Esophagus squamous epithelium (tissue), 5 donors: ENCODE measurements around the gene FBXO38. TPM values are rescaled to one million over a fixed set of nuclear protein-coding genes. Genes with fewer than 3 reads are reported as not detected.

Experiments used
- DNase-seq: peaks from one replicate; lab custom pipeline; 2025; lab: John Stamatoyannopoulos, UW
- H3K27ac ChIP-seq, 4 donors: fragments of 200-600 bp; sonication (generic); one replicate each; pipeline ENCODE4 v1.5.1; 2016 to 2019; ENCODE audit warnings: mild to moderate bottlenecking in 1 of 4
- H3K27me3 ChIP-seq, 4 donors: fragments of 200-600 bp; sonication (generic); 1 replicate in 3 of 4; 2 replicates in 1 of 4; pipeline versions ENCODE4 v1.5.1 to v1.6.0; 2017 to 2021; ENCODE audit warnings: antibody characterized with exemption in 1 of 4
- H3K36me3 ChIP-seq, 3 donors: fragments of 200-600 bp; sonication (generic); one replicate each; pipeline ENCODE4 v1.5.1; 2016 to 2019
- H3K4me1 ChIP-seq, 3 donors: fragments of 200-600 bp; sonication (generic); one replicate each; pipeline ENCODE4 v1.5.1; 2017 to 2019
- H3K4me3 ChIP-seq, 4 donors: fragments of 200-600 bp; sonication (generic); 1 replicate in 3 of 4; 2 replicates in 1 of 4; pipeline ENCODE4 v1.5.1; 2016 to 2019; ENCODE audit warnings: mild to moderate bottlenecking in 2 of 4, moderate library complexity in 1 of 4
- H3K9me3 ChIP-seq, 3 donors: fragments of 200-600 bp; sonication (generic); one replicate each; pipeline ENCODE4 v1.5.1; 2016 to 2019
- POLR2A ChIP-seq, 4 donors: fragments of 450-650 bp; IDR thresholded peaks; one replicate each; pipeline ENCODE4 v1.6.1; 2017; ENCODE audit warnings: antibody characterized with exemption in 4 of 4, mild to moderate bottlenecking in 4 of 4, moderate library complexity in 3 of 4
- WGBS, 2 donors: methylation state at CpG; one replicate each; pipeline ENCODE4 v1.1.5; 2018; 5-methylcytosine and 5-hydroxymethylcytosine counted together
- intact Hi-C: fragments of 100-400 bp; cut with DNase I; formaldehyde crosslinking; loops from one replicate; pipeline ENCODE4 v1.15.0; 2022
- total RNA-seq, 4 donors: library from RNA; depleted of rRNA; stranded (reverse); fragments of >200 nt; gene quantifications; one replicate each; pipeline ENCODE4 v1.1.0, GENCODE V29; 2016
- TF ChIP-seq, protein P1 (sequence below), 6 experiments: fragments of 450-650 bp in 4 of 6; fragments of 200-600 bp in 2 of 6; sonication (generic) in 2 of 6; IDR thresholded peaks; one replicate each; pipeline ENCODE4 v1.5.1; 2016 to 2019; ENCODE audit warnings: antibody characterized with exemption in 6 of 6, mild to moderate bottlenecking in 4 of 6, moderate library complexity in 4 of 6
- donor health status: DM: yes; HTN: yes; CAD: no.

The FBXO38 gene
- total RNA-seq, 4 donors from 2014 or later, result 15.0 to 42.0 (median 32.1) TPM

GRCh38 chr5:148428848-148429247 is 45.1 kb downstream of the FBXO38 start:
- intact Hi-C loops, result no loop called here
- no peak for DNase-seq
- TF ChIP-seq, protein P1, sequence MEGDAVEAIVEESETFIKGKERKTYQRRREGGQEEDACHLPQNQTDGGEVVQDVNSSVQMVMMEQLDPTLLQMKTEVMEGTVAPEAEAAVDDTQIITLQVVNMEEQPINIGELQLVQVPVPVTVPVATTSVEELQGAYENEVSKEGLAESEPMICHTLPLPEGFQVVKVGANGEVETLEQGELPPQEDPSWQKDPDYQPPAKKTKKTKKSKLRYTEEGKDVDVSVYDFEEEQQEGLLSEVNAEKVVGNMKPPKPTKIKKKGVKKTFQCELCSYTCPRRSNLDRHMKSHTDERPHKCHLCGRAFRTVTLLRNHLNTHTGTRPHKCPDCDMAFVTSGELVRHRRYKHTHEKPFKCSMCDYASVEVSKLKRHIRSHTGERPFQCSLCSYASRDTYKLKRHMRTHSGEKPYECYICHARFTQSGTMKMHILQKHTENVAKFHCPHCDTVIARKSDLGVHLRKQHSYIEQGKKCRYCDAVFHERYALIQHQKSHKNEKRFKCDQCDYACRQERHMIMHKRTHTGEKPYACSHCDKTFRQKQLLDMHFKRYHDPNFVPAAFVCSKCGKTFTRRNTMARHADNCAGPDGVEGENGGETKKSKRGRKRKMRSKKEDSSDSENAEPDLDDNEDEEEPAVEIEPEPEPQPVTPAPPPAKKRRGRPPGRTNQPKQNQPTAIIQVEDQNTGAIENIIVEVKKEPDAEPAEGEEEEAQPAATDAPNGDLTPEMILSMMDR (IDR thresholded peaks at IDR 0.05), result no peak
- TF ChIP-seq POLR2A (IDR thresholded peaks at IDR 0.05), result no peak
- peaks cover 0 to 6% (median 0%) of the 10 kb centered on the region in 3 donors for H3K4me1 ChIP-seq
- WGBS, 2 donors, result 98 to 100% methylated on average over 2 of the region's 2 CpGs
- no peak overlapping the region for H3K27ac ChIP-seq
- no peaks in the 10 kb centered on the region for H3K27me3 ChIP-seq
- H3K4me3 ChIP-seq, result no peak overlapping the region
- H3K36me3 ChIP-seq, result peaks cover 5 to 92% (median 35%) of the 10 kb centered on the region in 3 donors
- no peaks in the 10 kb centered on the region for H3K9me3 ChIP-seq

DNA sequence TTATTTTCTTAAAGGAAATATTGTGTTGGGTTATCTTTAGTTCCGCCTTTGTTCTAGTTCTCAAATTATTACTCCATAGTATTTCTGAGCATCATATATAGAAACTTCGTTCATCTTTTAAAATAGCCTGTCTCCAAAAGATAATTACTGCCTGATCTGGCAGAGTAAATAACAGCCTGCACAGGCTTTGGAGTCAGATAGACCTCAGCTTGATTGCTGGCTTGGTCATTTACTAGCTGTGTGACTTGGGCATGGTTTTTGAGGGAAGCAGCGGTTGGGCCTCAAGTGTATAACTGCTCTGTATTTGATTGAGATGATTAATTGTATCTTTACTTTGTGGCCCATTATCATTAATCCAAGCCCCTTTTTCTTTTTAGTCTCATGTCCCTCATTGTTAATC is 50.1 kb downstream of the FBXO38 start:
- no peaks in the 10 kb centered on the region for H3K4me1 ChIP-seq
- DNase-seq, result no peak
- peaks cover 0 to 92% (median 18%) of the 10 kb centered on the region in 3 donors for H3K36me3 ChIP-seq
- H3K9me3 ChIP-seq, result no peaks in the 10 kb centered on the region
- WGBS, 2 donors, result 97 to 99% methylated on average over 3 of the region's 3 CpGs
- H3K4me3 ChIP-seq, result no peak overlapping the region
- no peaks in the 10 kb centered on the region for H3K27me3 ChIP-seq
- intact Hi-C loops, result no loop called here
- H3K27ac ChIP-seq, result no peak overlapping the region
- no peak for TF ChIP-seq POLR2A (IDR thresholded peaks at IDR 0.05)
- TF ChIP-seq, protein P1 (IDR thresholded peaks at IDR 0.05), result no peak

DNA sequence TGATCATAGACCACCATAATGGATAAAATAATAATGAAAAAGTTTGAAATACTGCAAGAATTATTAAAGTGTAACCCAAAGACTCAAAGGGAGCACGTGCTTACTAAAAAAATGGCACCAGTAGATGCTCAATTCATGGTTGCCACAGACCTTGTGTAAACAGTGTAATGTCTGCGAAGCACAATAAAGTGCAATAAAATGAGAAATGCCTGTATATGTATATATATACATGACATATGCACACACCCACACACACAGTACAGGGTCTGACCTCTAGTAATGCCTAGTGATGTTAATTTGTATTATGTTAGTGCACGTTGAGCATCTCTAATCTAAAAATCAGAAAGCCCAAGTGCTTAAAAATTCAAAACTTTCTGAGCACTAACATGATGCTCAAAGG is 52.3 kb downstream of the FBXO38 start:
- Histone ChIP-seq H3K4me3 (no peak overlapping the region), H3K4me1 (no peaks in the 10 kb centered on the region), H3K27me3 (no peaks in the 10 kb centered on the region), H3K9me3 (no peaks in the 10 kb centered on the region), H3K36me3 (peaks cover 0 to 92% (median 26%) of the 10 kb centered on the region in 3 donors), H3K27ac (no peak overlapping the region)
- intact Hi-C loops, result no loop called here
- no peak for TF ChIP-seq POLR2A (IDR thresholded peaks at IDR 0.05)
- TF ChIP-seq, protein P1 (IDR thresholded peaks at IDR 0.05), result no peak
- WGBS, 2 donors, result 89 to 93% methylated on average over 3 of the region's 3 CpGs
- DNase-seq, result no peak

DNA sequence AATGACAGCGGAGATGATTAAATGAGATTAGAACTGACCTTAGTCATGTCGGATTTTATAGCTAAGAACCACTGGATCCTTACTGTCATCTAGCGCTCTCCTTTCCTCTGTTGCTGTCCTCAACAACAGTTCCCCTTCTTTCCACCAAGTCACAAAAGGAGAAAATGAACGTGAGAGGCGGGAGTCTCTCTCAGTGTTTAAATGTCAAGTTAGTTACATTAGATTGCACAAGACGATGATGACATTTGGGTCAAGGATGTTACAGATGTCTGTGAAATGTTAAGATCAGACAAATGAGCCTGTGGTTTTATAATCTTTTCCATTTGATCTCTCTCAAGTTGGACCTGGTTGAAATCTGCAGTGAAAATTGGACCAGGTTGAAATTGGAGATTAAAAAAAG is 53.5 kb downstream of the FBXO38 start:
- no peak overlapping the region for H3K27ac ChIP-seq
- WGBS, 2 donors, result 81 to 83% methylated on average over 6 of the region's 6 CpGs
- no peaks in the 10 kb centered on the region for H3K4me1 ChIP-seq
- H3K9me3 ChIP-seq, result no peaks in the 10 kb centered on the region
- DNase-seq, result no peak
- no peaks in the 10 kb centered on the region for H3K27me3 ChIP-seq
- TF ChIP-seq POLR2A (IDR thresholded peaks at IDR 0.05), result no peak
- TF ChIP-seq, protein P1 (IDR thresholded peaks at IDR 0.05), result no peak
- H3K4me3 ChIP-seq, result no peak overlapping the region
- intact Hi-C loops, result no loop called here
- H3K36me3 ChIP-seq, result peaks cover 0 to 93% (median 30%) of the 10 kb centered on the region in 3 donors

- Histone ChIP-seq H3K9me3 (no peaks in the 10 kb centered on the region), H3K27me3 (no peaks in the 10 kb centered on the region), H3K4me1 (no peaks in the 10 kb centered on the region), H3K4me3 (no peak overlapping the region), H3K27ac (no peak overlapping the region), H3K36me3 (peaks cover 0 to 98% (median 28%) of the 10 kb centered on the region in 3 donors)
- TF ChIP-seq, protein P1 (IDR thresholded peaks at IDR 0.05), result no peak
- TF ChIP-seq POLR2A (IDR thresholded peaks at IDR 0.05), result no peak
- no peak for DNase-seq
- WGBS, 2 donors, result 79 to 85% methylated on average over 2 of the region's 2 CpGs
- intact Hi-C loops, result no loop called here
These were observed 55.2 kb downstream of the FBXO38 start for GRCh38 chr5:148438933-148439332.
